ENCODE results near the gene MGST2. TPM values are rescaled to one million over a fixed set of nuclear protein-coding genes. Genes with fewer than 3 reads are reported as not detected.

Gene MGST2
- total RNA-seq, 2 donors from 2014 or later = 101 to 135 TPM

- intact Hi-C loops (cut with DNase I) = no loop called here
- WGBS = 90% methylated on average over 6 of the region's 6 CpGs
- peaks cover 6% of the 10 kb centered on the region for H3K4me1 ChIP-seq (replicated peaks)
- no peaks in the 10 kb centered on the region for H3K36me3 ChIP-seq
- no peaks in the 10 kb centered on the region for H3K9me3 ChIP-seq
- no peak for DNase-seq (ENCODE audit: low spot score)
- no peaks in the 10 kb centered on the region for H3K27me3 ChIP-seq (replicated peaks; ENCODE audit: insufficient read depth)
- no peak overlapping the region for H3K4me3 ChIP-seq
- H3K27ac ChIP-seq = no peak overlapping the region
- TF ChIP-seq POLR2A (IDR thresholded peaks at IDR 0.05) = no peak
- no peak for TF ChIP-seq POLR2AphosphoS5 (IDR thresholded peaks at IDR 0.05)
Measured at GRCh38 chr4:139745111-139745639, 79.6 kb downstream of the MGST2 start.

- no peak for DNase-seq (ENCODE audit: low spot score)
- no peaks in the 10 kb centered on the region for H3K4me1 ChIP-seq (replicated peaks)
- TF ChIP-seq POLR2A (IDR thresholded peaks at IDR 0.05) (no peak), POLR2AphosphoS5 (IDR thresholded peaks at IDR 0.05) (no peak), CTCF (IDR thresholded peaks at IDR 0.05) (no peak)
- no peaks in the 10 kb centered on the region for H3K9me3 ChIP-seq
- intact Hi-C loops (cut with DNase I) = no loop called here
- H3K27ac ChIP-seq = no peak overlapping the region
- H3K36me3 ChIP-seq = no peaks in the 10 kb centered on the region
- WGBS = 61% methylated on average over 12 of the region's 12 CpGs
- H3K27me3 ChIP-seq (replicated peaks; ENCODE audit: insufficient read depth) = no peaks in the 10 kb centered on the region
- no peak overlapping the region for H3K4me3 ChIP-seq
Measured at GRCh38 chr4:139746431-139747171, 81.0 kb downstream of the MGST2 start.

- H3K36me3 ChIP-seq = no peaks in the 10 kb centered on the region
- DNase-seq (ENCODE audit: low spot score) = no peak
- no peaks in the 10 kb centered on the region for H3K9me3 ChIP-seq
- H3K27me3 ChIP-seq (replicated peaks; ENCODE audit: insufficient read depth) = no peaks in the 10 kb centered on the region
- H3K27ac ChIP-seq = no peak overlapping the region
- H3K4me1 ChIP-seq (replicated peaks) = no peaks in the 10 kb centered on the region
- intact Hi-C loops (cut with DNase I) = no loop called here
- WGBS = 56% methylated on average over 6 of the region's 6 CpGs
- H3K4me3 ChIP-seq = no peak overlapping the region
- TF ChIP-seq POLR2A (IDR thresholded peaks at IDR 0.05) (no peak), CTCF (IDR thresholded peaks at IDR 0.05) (no peak), POLR2AphosphoS5 (IDR thresholded peaks at IDR 0.05) (no peak)
Measured at GRCh38 chr4:139749338-139749737, 83.7 kb downstream of the MGST2 start.

- intact Hi-C loops (cut with DNase I) = no loop called here
- Histone ChIP-seq H3K4me3 (no peak overlapping the region), H3K36me3 (no peaks in the 10 kb centered on the region), H3K27ac (no peak overlapping the region), H3K9me3 (no peaks in the 10 kb centered on the region), H3K4me1 (replicated peaks) (no peaks in the 10 kb centered on the region), H3K27me3 (replicated peaks; ENCODE audit: insufficient read depth) (no peaks in the 10 kb centered on the region)
- TF ChIP-seq CTCF (IDR thresholded peaks at IDR 0.05) (no peak), POLR2AphosphoS5 (IDR thresholded peaks at IDR 0.05) (no peak), POLR2A (IDR thresholded peaks at IDR 0.05) (no peak)
- 91% methylated on average over 4 of the region's 4 CpGs for WGBS
- no peak for DNase-seq (ENCODE audit: low spot score)
Measured at GRCh38 chr4:139749835-139750498, 84.3 kb downstream of the MGST2 start.

DNA sequence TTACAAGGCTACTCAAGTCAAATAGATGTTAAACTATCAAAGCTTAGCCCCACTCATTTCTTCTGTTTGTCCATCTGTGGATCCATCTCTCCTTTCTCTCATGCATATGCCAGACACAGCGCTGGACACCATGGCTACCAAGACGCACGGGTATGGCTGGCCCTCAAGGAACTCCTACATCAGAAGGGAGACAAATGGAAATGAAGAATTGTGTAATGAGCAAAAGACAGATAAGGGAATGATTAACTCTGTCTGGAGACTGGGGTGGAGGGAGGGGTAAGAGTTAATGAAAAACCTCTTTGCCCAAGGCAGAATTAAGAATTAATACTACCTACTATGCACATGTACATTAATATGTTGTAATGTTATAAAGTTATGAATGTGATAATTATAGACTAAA, 88.1 kb downstream of the MGST2 start:
- no peak for DNase-seq (ENCODE audit: low spot score)
- no peak overlapping the region for H3K4me3 ChIP-seq
- no peaks in the 10 kb centered on the region for H3K9me3 ChIP-seq
- no peaks in the 10 kb centered on the region for H3K36me3 ChIP-seq
- no peak for TF ChIP-seq POLR2A (IDR thresholded peaks at IDR 0.05)
- TF ChIP-seq POLR2AphosphoS5 (IDR thresholded peaks at IDR 0.05) = no peak
- no peak for TF ChIP-seq CTCF (IDR thresholded peaks at IDR 0.05)
- WGBS = 88% methylated on average over 3 of the region's 3 CpGs
- no peaks in the 10 kb centered on the region for H3K27me3 ChIP-seq (replicated peaks; ENCODE audit: insufficient read depth)
- H3K4me1 ChIP-seq (replicated peaks) = no peaks in the 10 kb centered on the region
- no peak overlapping the region for H3K27ac ChIP-seq
- intact Hi-C loops (cut with DNase I) = no loop called here

Other genes starting within 250 kb of the MGST2 start
- gene RAB33B, start 211.7 kb upstream of the MGST2 start, total RNA-seq = 10 to 100 TPM in 1 of 2 donors, 1 to 10 TPM in 1; 6.2 to 12.0 TPM
- gene SETD7, start 109.6 kb upstream of the MGST2 start, total RNA-seq = 100 to 1,000 TPM in 1 of 2 donors, 10 to 100 TPM in 1; 71.7 to 100 TPM

Measured in prostate gland (tissue), 2 donors.